Epithelial cell of proximal tubule (primary cell): ENCODE data around the gene OR1N1. TPM values are rescaled to one million over a fixed set of nuclear protein-coding genes. Genes with fewer than 3 reads are reported as not detected.

ENCODE experiments used
- DNase-seq: peaks from one replicate; pipeline ENCODE4 v3.0.0-alpha.2; 2011; ENCODE audit warnings: low read depth
- H3K4me3 ChIP-seq: 2 replicates; pipeline ENCODE4 v1.5.1; 2011; ENCODE audit warnings: low read depth, mild to moderate bottlenecking, low read length
- total RNA-seq: library from RNA; depleted of rRNA; stranded (reverse); fragments of >200 nt; gene quantifications from 2 replicates; pipeline ENCODE4 v1.2.3, GENCODE V29; 2015
- TF ChIP-seq, protein P1 (sequence below): conservative IDR thresholded peaks from 2 replicates; pipeline ENCODE4 v1.5.1; 2012; ENCODE audit warnings: low read depth, mild to moderate bottlenecking, low read length

Gene OR1N1, protein sequence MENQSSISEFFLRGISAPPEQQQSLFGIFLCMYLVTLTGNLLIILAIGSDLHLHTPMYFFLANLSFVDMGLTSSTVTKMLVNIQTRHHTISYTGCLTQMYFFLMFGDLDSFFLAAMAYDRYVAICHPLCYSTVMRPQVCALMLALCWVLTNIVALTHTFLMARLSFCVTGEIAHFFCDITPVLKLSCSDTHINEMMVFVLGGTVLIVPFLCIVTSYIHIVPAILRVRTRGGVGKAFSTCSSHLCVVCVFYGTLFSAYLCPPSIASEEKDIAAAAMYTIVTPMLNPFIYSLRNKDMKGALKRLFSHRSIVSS
- not detected in 2 replicates for total RNA-seq

DNA sequence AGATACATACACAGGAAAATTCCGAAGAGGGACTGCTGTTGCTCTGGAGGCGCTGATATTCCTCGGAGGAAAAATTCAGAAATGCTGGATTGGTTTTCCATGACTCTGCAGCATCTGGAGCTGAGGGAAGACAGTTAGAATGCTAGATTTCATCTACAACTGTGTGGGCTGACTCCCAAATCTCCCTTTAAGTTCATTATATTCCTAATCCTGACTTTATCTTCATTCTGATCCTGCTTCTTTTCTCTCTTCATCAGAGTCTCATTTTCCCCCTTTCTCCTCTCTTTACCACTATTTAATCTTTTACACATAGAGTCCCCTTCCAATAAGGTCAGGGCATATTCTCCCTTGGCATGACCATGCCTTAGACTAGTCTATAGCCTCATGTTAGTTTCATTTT lies at the start of gene OR1N1:
Gene OR1N1, minus strand, starts transcription at position 101 of the 400 bp plus-strand sequence. Its CDS starts 0 bp downstream, at position 101.
- TF ChIP-seq, protein P1, sequence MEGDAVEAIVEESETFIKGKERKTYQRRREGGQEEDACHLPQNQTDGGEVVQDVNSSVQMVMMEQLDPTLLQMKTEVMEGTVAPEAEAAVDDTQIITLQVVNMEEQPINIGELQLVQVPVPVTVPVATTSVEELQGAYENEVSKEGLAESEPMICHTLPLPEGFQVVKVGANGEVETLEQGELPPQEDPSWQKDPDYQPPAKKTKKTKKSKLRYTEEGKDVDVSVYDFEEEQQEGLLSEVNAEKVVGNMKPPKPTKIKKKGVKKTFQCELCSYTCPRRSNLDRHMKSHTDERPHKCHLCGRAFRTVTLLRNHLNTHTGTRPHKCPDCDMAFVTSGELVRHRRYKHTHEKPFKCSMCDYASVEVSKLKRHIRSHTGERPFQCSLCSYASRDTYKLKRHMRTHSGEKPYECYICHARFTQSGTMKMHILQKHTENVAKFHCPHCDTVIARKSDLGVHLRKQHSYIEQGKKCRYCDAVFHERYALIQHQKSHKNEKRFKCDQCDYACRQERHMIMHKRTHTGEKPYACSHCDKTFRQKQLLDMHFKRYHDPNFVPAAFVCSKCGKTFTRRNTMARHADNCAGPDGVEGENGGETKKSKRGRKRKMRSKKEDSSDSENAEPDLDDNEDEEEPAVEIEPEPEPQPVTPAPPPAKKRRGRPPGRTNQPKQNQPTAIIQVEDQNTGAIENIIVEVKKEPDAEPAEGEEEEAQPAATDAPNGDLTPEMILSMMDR = no peak

DNA sequence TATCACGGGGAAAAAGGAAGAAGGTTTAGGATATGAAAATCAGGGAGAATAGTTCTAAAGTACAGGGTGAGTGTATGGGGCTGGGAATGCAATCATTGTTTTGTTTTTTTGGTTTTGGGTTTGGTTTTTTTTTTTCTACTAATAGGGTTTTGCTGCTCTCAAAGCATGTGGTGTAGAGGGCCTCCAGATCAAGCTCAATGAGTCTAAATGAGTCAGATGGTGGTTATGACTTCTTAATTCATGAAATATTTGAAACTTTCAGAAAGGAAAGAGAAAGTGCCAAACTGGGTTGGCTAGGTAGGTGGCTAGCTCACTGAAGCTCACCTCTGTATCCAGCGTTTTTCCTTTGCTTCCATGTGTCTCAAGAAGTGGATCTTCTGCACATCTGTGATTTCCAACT lies 45.4 kb upstream of the OR1N1 start:
- DNase-seq = no peak
- H3K4me3 ChIP-seq = no peak overlapping the region
- TF ChIP-seq, protein P1 = no peak

More for the DNA sequence above, at the start of gene OR1N1:
- DNase-seq = no peak
- no peak within 1 kb of the TSS for H3K4me3 ChIP-seq

DNA sequence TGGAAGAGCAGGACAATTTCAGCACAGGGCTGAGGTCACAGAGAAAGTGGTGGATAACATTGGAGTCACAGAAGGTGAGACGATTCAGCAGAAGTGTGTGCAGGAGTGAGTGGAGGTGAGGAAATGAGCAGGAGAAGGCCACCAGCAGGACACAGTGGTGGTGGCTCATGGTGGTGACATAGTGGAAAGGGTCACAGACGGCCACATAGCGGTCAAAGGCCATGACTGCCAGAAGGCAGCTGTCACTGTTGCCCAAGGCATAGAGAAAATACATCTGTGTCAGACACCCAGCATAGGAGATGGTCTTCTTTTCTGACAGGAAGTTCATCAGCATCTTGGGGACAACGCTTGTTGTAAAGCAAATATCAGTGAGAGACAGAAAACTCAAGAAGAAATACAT lies 40.8 kb upstream of the OR1N1 start:
- no peak overlapping the region for H3K4me3 ChIP-seq
- DNase-seq = no peak
- TF ChIP-seq, protein P1 = no peak

DNA sequence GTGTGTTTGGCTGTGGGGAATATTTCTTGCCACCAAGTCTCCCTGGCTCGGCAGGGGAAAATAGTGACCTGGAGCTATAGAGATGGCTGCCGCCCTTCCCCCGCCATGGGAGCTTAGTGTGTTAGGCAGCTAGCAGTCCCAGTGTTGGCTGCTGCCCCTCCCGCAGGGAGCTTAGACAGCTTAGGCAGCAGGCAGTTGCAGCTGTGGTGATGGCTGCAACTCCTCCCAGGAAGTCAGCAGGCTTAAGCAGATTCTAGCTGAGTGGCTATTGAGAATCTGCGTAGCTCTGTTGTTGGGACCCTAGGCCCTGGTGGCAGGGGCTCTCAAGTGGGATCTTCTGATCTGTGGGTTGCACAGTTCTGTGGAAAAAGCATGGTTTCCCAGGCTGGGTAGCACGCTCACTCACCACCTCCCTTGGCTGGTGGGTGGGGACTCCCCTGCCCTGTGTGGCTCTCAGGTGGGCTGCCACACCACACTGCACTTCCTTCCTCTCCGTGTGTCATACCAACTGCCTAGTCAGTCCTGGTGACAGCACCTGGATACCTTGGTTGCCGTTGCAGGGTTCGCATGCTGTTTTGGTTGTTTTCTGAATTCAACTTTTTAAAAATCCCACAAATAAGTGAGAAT lies 35.2 kb upstream of the OR1N1 start:
- no peak for DNase-seq
- H3K4me3 ChIP-seq = no peak overlapping the region
- TF ChIP-seq, protein P1 = no peak

DNA sequence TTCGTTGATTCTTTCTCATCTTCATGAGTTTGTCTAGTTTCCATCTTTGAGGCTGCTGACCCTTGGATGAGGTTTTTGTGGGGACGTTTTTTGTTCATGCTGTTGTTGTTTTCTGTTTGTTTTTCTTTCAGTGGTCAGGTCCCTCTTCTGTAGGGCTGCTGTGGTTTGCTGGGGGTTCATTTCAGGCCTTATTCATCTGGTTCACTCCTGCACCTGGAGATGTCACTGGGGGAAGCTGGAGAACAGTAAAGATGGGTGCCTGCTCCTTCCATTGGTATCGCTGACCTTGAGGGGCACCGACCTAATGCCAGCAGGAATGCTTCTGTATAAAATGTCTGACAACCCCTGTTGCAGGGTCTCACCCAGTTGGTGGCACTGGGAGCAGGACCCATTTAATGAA lies 34.4 kb upstream of the OR1N1 start:
- DNase-seq = no peak
- TF ChIP-seq, protein P1 = no peak
- H3K4me3 ChIP-seq = no peak overlapping the region

DNA sequence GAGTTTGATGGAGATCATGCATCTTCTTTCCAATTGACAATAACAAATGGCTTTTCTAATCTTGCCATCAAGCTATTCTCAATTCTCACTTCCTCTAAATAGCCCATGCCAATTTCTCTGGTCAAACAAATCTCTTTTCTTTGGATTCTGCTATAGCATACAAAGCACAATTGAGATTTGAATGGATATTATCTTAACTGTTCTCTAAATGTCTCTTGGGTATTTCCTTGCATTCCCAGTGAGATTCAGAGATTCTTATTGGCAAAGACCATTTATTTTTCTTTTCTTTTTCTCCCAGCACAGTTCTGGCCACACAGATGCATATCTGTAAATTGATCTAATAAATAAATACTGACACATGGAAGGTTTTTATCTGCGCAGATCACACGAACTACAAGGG lies 25.7 kb upstream of the OR1N1 start, which contains the start of gene OR1N2:
Gene OR1N2, plus strand, starts transcription at position 301 of the 400 bp plus-strand sequence. CDS start 100 bp downstream, outside the sequence.
- TF ChIP-seq, protein P1 = no peak
- no peak within 1 kb of the TSS for H3K4me3 ChIP-seq
- DNase-seq = no peak

DNA sequence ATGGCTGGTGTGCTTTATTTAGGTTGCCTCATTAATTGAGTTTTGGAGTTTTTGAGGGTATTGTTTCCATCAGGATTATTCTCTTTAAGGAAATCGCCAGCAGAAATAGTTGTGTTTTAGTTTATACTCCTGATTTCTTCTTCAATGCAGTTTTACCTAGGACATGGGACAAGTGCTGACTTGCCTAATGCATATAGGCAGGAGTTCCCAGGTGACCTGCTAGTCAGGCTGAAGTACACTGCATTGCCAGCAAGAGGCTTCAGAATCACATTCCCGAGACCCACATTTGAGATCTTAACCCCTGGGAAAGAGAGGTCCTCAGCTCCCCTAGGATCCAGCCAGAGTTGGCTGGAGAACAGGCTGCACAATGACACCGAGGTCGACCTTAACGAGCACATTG lies 24.3 kb upstream of the OR1N1 start:
- TF ChIP-seq, protein P1 = no peak
- no peak overlapping the region for H3K4me3 ChIP-seq
- no peak for DNase-seq
